OCI-LY3 (cell line): ENCODE results near the gene FSHR.
A peak's percentile ranks its signal among the peaks of the same experiment; 100 is the strongest.

Experiments
- H2AFZ ChIP-seq: fragments of 200-600, 300-600 bp; shearing (Covaris generic); 2 replicates; pipeline ENCODE4 v1.6.0; 2014; ENCODE audit warnings: antibody characterized with exemption, low read depth, low read length
- H3K27ac ChIP-seq: fragments of 200-600, 300-600 bp; sonication (generic); 2 replicates; pipeline ENCODE4 v1.5.1; 2014; ENCODE audit warnings: mild to moderate bottlenecking, low read length, moderate library complexity, mixed read lengths
- H3K27me3 ChIP-seq: fragments of 200-600, 300-600 bp; sonication (generic); 2 replicates; pipeline ENCODE4 v1.6.1; 2014; ENCODE audit warnings: low read depth, low read length, mixed read lengths
- H3K36me3 ChIP-seq: fragments of 200-600, 300-600 bp; sonication (generic); replicated peaks from 2 replicates; pipeline ENCODE3; 2014; ENCODE audit warnings: low read depth, low read length, mixed read lengths
- H3K4me1 ChIP-seq: fragments of 300-600, 200-600 bp; sonication (generic); 2 replicates; pipeline ENCODE4 v1.6.1; 2014; ENCODE audit warnings: low read length, mixed read lengths
- H3K4me2 ChIP-seq: fragments of 200-600, 300-600 bp; sonication (generic); 2 replicates; pipeline ENCODE4 v1.6.1; 2014; ENCODE audit warnings: low read length, mixed read lengths
- H3K4me3 ChIP-seq: fragments of 300-600, 200-600 bp; sonication (generic); 2 replicates; pipeline ENCODE4 v1.5.1; 2014; ENCODE audit warnings: antibody characterized with exemption, mild to moderate bottlenecking, low read length, moderate library complexity
- H3K79me2 ChIP-seq: fragments of 300-600, 200-600 bp; shearing (Covaris generic); 2 replicates; pipeline ENCODE4 v1.6.1; 2014; ENCODE audit warnings: mild to moderate bottlenecking, low read length, mixed read lengths
- H3K9ac ChIP-seq: fragments of 300-600, 200-600 bp; shearing (Covaris generic); 2 replicates; pipeline ENCODE4 v1.6.0; 2014; ENCODE audit warnings: mild to moderate bottlenecking, low read length, moderate library complexity
- H3K9me3 ChIP-seq: fragments of 200-600, 300-600 bp; shearing (Covaris generic); 2 replicates; pipeline ENCODE4 v1.6.1; 2014; ENCODE audit warnings: low read length, mixed read lengths; ENCODE audit not compliant: insufficient read depth
- H4K20me1 ChIP-seq: fragments of 200-600, 300-600 bp; sonication (generic); 2 replicates; pipeline ENCODE4 v1.6.1; 2016; ENCODE audit warnings: low read length, mixed read lengths; ENCODE audit not compliant: insufficient read depth
- CTCF ChIP-seq: fragments of 200-600, 300-600 bp; sonication (generic); IDR thresholded peaks from 2 replicates; pipeline ENCODE4 v1.5.1; 2014; ENCODE audit warnings: antibody characterized with exemption, low read length, low read depth
- EZH2phosphoT487 ChIP-seq: fragments of 200-600 bp; shearing (Covaris generic); IDR thresholded peaks from 2 replicates; pipeline ENCODE4 v1.6.1; 2018; ENCODE audit warnings: antibody characterized with exemption, mixed run types, low read depth

Gene FSHR

DNA sequence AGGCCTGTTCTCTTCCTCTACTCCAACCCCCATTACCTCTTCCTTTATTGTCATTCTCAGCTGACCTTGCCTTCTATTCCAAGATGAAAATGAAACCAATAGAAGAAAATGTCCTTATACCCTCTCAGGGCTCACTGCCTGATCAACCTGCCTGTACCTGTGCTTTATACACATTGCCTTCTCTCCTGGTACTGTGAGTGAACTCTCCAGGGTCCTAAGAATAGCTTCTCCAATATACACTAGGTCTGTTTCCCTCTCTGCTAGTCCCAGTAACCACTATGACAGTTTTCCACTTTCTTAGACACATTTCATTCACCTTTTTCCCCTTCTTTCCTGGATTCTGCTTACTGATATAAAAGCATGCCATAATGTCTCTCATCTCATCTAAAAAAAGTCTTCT, 85.7 kb downstream of the FSHR start:
- no peak for TF ChIP-seq EZH2phosphoT487
- no peak for TF ChIP-seq CTCF
- H3K9ac ChIP-seq, result no peak overlapping the region
- H3K4me1 ChIP-seq, result peaks cover 6% of the 10 kb centered on the region; the same call in 1 of the 2 replicates
- H3K27ac ChIP-seq, result no peak overlapping the region
- H3K9me3 ChIP-seq, result no peaks in the 10 kb centered on the region
- no peak overlapping the region for H3K4me3 ChIP-seq
- no peaks in the 10 kb centered on the region for H3K36me3 ChIP-seq
- H3K79me2 ChIP-seq, result no peaks in the 10 kb centered on the region
- H4K20me1 ChIP-seq, result no peaks in the 10 kb centered on the region
- no peak overlapping the region for H3K4me2 ChIP-seq
- H3K27me3 ChIP-seq, result no peaks in the 10 kb centered on the region
- no peak overlapping the region for H2AFZ ChIP-seq

DNA sequence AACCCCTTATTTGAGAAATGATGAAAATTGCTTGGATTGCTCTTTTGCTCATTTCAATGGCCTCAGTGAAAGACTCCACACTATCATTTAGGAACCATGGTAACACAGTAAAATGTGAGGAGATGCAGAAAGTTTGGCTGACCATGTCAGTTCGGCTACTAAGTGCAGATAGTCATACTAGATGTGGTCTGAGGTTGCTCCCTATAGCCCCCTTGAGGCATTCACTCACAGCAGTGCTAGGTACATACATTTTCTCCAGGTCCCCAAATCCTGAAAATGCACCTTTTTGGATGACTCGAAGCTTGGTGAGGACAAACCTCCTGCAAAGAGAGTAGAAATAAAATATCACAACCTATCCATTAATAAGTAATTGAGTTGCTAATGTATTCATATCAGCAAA, 86.3 kb downstream of the FSHR start:
- no peak overlapping the region for H3K9ac ChIP-seq
- no peak overlapping the region for H2AFZ ChIP-seq
- H3K4me1 ChIP-seq, result peaks cover 6% of the 10 kb centered on the region; the same call in 1 of the 2 replicates
- no peaks in the 10 kb centered on the region for H3K36me3 ChIP-seq
- TF ChIP-seq EZH2phosphoT487 (no peak), CTCF (peak; percentile 14; the same call in 1 of the 2 replicates)
- no peak overlapping the region for H3K27ac ChIP-seq
- no peaks in the 10 kb centered on the region for H3K79me2 ChIP-seq
- no peak overlapping the region for H3K4me3 ChIP-seq
- no peak overlapping the region for H3K4me2 ChIP-seq
- H4K20me1 ChIP-seq, result no peaks in the 10 kb centered on the region
- H3K27me3 ChIP-seq, result no peaks in the 10 kb centered on the region
- no peaks in the 10 kb centered on the region for H3K9me3 ChIP-seq

DNA sequence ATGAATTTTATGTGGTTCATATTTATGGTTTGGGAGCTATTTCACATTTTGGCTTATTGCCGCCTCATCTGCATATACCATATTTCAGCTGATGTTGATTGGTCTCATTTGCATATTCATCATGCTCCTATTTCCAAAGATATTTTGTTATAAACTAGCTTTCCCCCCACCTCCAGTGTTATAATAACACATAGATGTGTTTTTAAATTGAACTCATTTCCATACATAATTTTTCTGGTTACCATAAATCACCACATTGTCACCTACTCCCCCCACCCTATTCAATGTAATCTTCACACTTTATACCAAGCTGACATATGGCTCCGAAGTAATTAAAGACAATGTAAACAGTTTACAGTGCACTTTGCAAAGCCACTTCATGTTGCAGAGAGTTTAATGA, 101.2 kb downstream of the FSHR start:
- Histone ChIP-seq H3K4me1 (no peaks in the 10 kb centered on the region), H2AFZ (no peak overlapping the region), H3K4me2 (no peak overlapping the region), H3K9ac (no peak overlapping the region), H3K79me2 (no peaks in the 10 kb centered on the region), H3K9me3 (peaks cover 6% of the 10 kb centered on the region; the same call in 1 of the 2 replicates), H3K36me3 (peaks cover 3% of the 10 kb centered on the region), H3K27ac (no peak overlapping the region), H4K20me1 (no peaks in the 10 kb centered on the region), H3K27me3 (no peaks in the 10 kb centered on the region), H3K4me3 (no peak overlapping the region)
- no peak for TF ChIP-seq CTCF
- TF ChIP-seq EZH2phosphoT487, result no peak

- Histone ChIP-seq H3K4me1 (no peaks in the 10 kb centered on the region), H3K4me2 (no peak overlapping the region), H2AFZ (no peak overlapping the region), H3K4me3 (no peak overlapping the region), H3K9me3 (no peaks in the 10 kb centered on the region), H3K27me3 (no peaks in the 10 kb centered on the region), H3K79me2 (no peaks in the 10 kb centered on the region), H3K9ac (no peak overlapping the region), H4K20me1 (no peaks in the 10 kb centered on the region), H3K36me3 (no peaks in the 10 kb centered on the region), H3K27ac (no peak overlapping the region)
- TF ChIP-seq CTCF, result no peak
- no peak for TF ChIP-seq EZH2phosphoT487
These were observed 104.0 kb downstream of the FSHR start for GRCh38 chr2:49050265-49050664.
